Kidney (tissue), 14 donors: Measurements from ENCODE around the gene SPOCK1. TPM values are rescaled to one million over a fixed set of nuclear protein-coding genes. Genes with fewer than 3 reads are reported as not detected.

ENCODE experiments used
- DNase-seq, 5 donors: peaks; one replicate each; pipeline ENCODE4 v3.0.0-alpha.2; 2013 to 2020
- FAIRE-seq: peaks from 2 replicates; lab custom pipeline; 2012; peaks lifted over from hg19 to GRCh38; lab: Jason Lieb, UNC
- H3K27ac ChIP-seq, 2 donors: one replicate each; pipeline ENCODE4 v1.7.0; 2013; ENCODE audit warnings: low read depth in 2 of 2, low read length in 2 of 2, inconsistent platforms in 1 of 2
- H3K27me3 ChIP-seq: one replicate; pipeline ENCODE4 v1.7.1; 2013; ENCODE audit warnings: low read length, inconsistent platforms; ENCODE audit not compliant: control insufficient read depth, insufficient read depth
- H3K36me3 ChIP-seq, 3 donors: one replicate each; pipeline versions ENCODE4 v1.7.0 to v1.7.1; 2013; ENCODE audit warnings: low read length in 3 of 3, control low read depth in 1 of 3, inconsistent platforms in 1 of 3; ENCODE audit not compliant: insufficient read depth in 3 of 3, control insufficient read depth in 2 of 3
- H3K4me1 ChIP-seq, 3 donors: one replicate each; pipeline versions ENCODE4 v1.7.0 to v1.7.1; 2013; ENCODE audit warnings: low read length in 3 of 3, inconsistent platforms in 1 of 3, low read depth in 1 of 3; ENCODE audit not compliant: control insufficient read depth in 2 of 3, insufficient read depth in 2 of 3
- H3K4me3 ChIP-seq, 3 donors: one replicate each; pipeline versions ENCODE4 v1.7.0 to v1.8.1; 2013; ENCODE audit warnings: low read length in 3 of 3, control low read depth in 1 of 3, inconsistent platforms in 1 of 3
- H3K9ac ChIP-seq, 3 donors: one replicate each; pipeline versions ENCODE4 v1.7.0 to v1.7.1; 2013; ENCODE audit warnings: low read length in 3 of 3, control low read depth in 1 of 3, inconsistent platforms in 1 of 3
- H3K9me3 ChIP-seq, 3 donors: one replicate each; pipeline versions ENCODE4 v1.7.0 to v1.7.1; 2013; ENCODE audit warnings: low read length in 3 of 3, control low read depth in 1 of 3, inconsistent platforms in 1 of 3; ENCODE audit not compliant: control insufficient read depth in 2 of 3, insufficient read depth in 1 of 3
- CTCF ChIP-seq: IDR thresholded peaks from 3 replicates; pipeline ENCODE4 v1.5.1; 2012; ENCODE audit warnings: mild to moderate bottlenecking, moderate library complexity, borderline replicate concordance; ENCODE audit not compliant: insufficient read depth; ENCODE audit errors: extremely low read depth
- intact Hi-C: fragments of 100-400 bp; cut with DNase I; formaldehyde crosslinking; loops from one replicate; pipeline ENCODE4 v1.11.1; 2022
- polyA plus RNA-seq: library from polyadenylated mRNA; stranded (reverse); fragments of 350-450 nt; fragmentation: Illumina TruSeq; extraction: RNeasy Lipid Tissue Mini Kit (QIAGEN cat#74804); gene quantifications from one replicate; pipeline ENCODE4 v1.2.3, GENCODE V29; 2014; ENCODE audit warnings: low read depth, low replicate concordance; ENCODE audit not compliant: insufficient read depth
- total RNA-seq: library from RNA; stranded (reverse); fragmentation: NEBNext Ultra II Directional; extraction: Animal tissue kit (Norgen Biotek cat#: 25700); gene quantifications from one replicate; pipeline ENCODE4 v1.2.1, GENCODE V29; 2021
- donor health status: control.
- donor health status: control.
- donor health status: control.
- donor health status: control.
- donor health status: control.
- donor health status: DM: yes; HTN: yes; CAD: no.
- donor health status: Normal renal cell carcinoma (clear cell type).

The SPOCK1 gene
- total and polyA plus RNA-seq, 2 donors from 2014 or later: 15.7 to 32.8 TPM

GRCh38 chr5:137156180-137156579, 342.9 kb downstream of the SPOCK1 start:
- TF ChIP-seq CTCF: no peak
- H3K9me3 ChIP-seq: no peaks in the 10 kb centered on the region

GRCh38 chr5:137155261-137156000, 343.7 kb downstream of the SPOCK1 start:
- no peaks in the 10 kb centered on the region for H3K9me3 ChIP-seq
- no peak overlapping the region for H3K9ac ChIP-seq
- intact Hi-C loops: no loop called here
- no peaks in the 10 kb centered on the region for H3K36me3 ChIP-seq
- FAIRE-seq: no peak
- no peaks in the 10 kb centered on the region for H3K27me3 ChIP-seq
- peak in 3 of 5 donors; percentile 36 to 79 (median 55) for DNase-seq
- H3K27ac ChIP-seq: no peak overlapping the region
- no peak for TF ChIP-seq CTCF
- H3K4me1 ChIP-seq: no peaks in the 10 kb centered on the region
- H3K4me3 ChIP-seq: no peak overlapping the region

More at GRCh38 chr5:137156180-137156579, 342.9 kb downstream of the SPOCK1 start:
- Histone ChIP-seq H3K9ac (no peak overlapping the region), H3K27ac (no peak overlapping the region), H3K27me3 (no peaks in the 10 kb centered on the region), H3K4me1 (no peaks in the 10 kb centered on the region), H3K4me3 (no peak overlapping the region), H3K36me3 (no peaks in the 10 kb centered on the region)
- DNase-seq (peak in 2 of 5 donors; percentile 49 to 54), FAIRE-seq (no peak)
- intact Hi-C loops: no loop called here

- H3K9me3 ChIP-seq: no peaks in the 10 kb centered on the region
- no peak overlapping the region for H3K27ac ChIP-seq
- H3K4me1 ChIP-seq: no peaks in the 10 kb centered on the region
- no peak for FAIRE-seq
- TF ChIP-seq CTCF: no peak
- no peak overlapping the region for H3K4me3 ChIP-seq
- no peak for DNase-seq
- H3K27me3 ChIP-seq: no peaks in the 10 kb centered on the region
- intact Hi-C loops: no loop called here
- H3K36me3 ChIP-seq: no peaks in the 10 kb centered on the region
- no peak overlapping the region for H3K9ac ChIP-seq
Measured at GRCh38 chr5:137152616-137153015, 346.5 kb downstream of the SPOCK1 start.
